GM23338 (cell line): ENCODE measurements around the gene ATP8B4. TPM values are rescaled to one million over a fixed set of nuclear protein-coding genes. Genes with fewer than 3 reads are reported as not detected.

Experiments
- ATAC-seq: fragments of 200-7000 bp; cut with Tn5 transposase; 3 replicates; pipeline ENCODE4 v1.9.1; 2020
- DNase-seq: peaks from one replicate; pipeline ENCODE4 v3.0.0-alpha.2; 2015; ENCODE audit warnings: low spot score
- H2AFZ ChIP-seq: fragments of 200-600 bp; sonication (generic); 2 replicates; pipeline ENCODE4 v1.8.0; 2016; ENCODE audit warnings: antibody characterized with exemption, mild to moderate bottlenecking, moderate library complexity
- H3F3A ChIP-seq: fragments of 200-600 bp; sonication (generic); replicated peaks from 2 replicates; pipeline ENCODE4 v1.8.0; 2017; ENCODE audit warnings: antibody characterized with exemption, mixed run types, low read depth
- H3K27ac ChIP-seq: fragments of 200-600 bp; sonication (generic); 2 replicates; pipeline ENCODE4 v1.6.1; 2016; ENCODE audit warnings: low read depth
- H3K27me3 ChIP-seq: fragments of 200-600 bp; sonication (generic); 2 replicates; pipeline ENCODE4 v1.8.0; 2016; ENCODE audit warnings: mild to moderate bottlenecking, mixed run types, moderate library complexity; ENCODE audit not compliant: insufficient read depth
- H3K36me3 ChIP-seq: fragments of 200-600 bp; sonication (generic); 2 replicates; pipeline ENCODE4 v1.8.0; 2016; ENCODE audit warnings: mild to moderate bottlenecking; ENCODE audit not compliant: insufficient read depth
- H3K4me1 ChIP-seq: fragments of 200-600 bp; sonication (generic); 2 replicates; pipeline ENCODE4 v1.8.0; 2016; ENCODE audit warnings: mild to moderate bottlenecking, moderate library complexity; ENCODE audit not compliant: insufficient read depth
- H3K4me2 ChIP-seq: fragments of 200-600 bp; sonication (generic); 2 replicates; pipeline ENCODE4 v1.7.1; 2017; ENCODE audit warnings: mixed run types
- H3K4me3 ChIP-seq: fragments of 200-600 bp; sonication (generic); 2 replicates; pipeline ENCODE4 v1.6.1; 2016; ENCODE audit warnings: mixed run types
- H3K79me2 ChIP-seq: fragments of 200-600 bp; sonication (generic); replicated peaks from 2 replicates; pipeline ENCODE4 v1.8.0; 2017; ENCODE audit warnings: mild to moderate bottlenecking; ENCODE audit not compliant: insufficient read depth
- H3K9me2 ChIP-seq: fragments of 200-600 bp; sonication (generic); 2 replicates; pipeline ENCODE4 v1.8.0; 2017; ENCODE audit not compliant: insufficient read depth
- H4K20me1 ChIP-seq: fragments of 200-600 bp; sonication (generic); replicated peaks from 2 replicates; pipeline ENCODE4 v1.8.0; 2017; ENCODE audit warnings: mild to moderate bottlenecking; ENCODE audit not compliant: insufficient read depth
- H3K27ac Mint-ChIP-seq: 2 replicates; pipeline ENCODE4 v1.8.0; 2020; ENCODE audit warnings: inconsistent platforms, mild to moderate bottlenecking, moderate library complexity, mixed read lengths
- H3K27me3 Mint-ChIP-seq: 3 replicates; pipeline ENCODE4 v1.8.0; 2022; ENCODE audit warnings: low read depth, mild to moderate bottlenecking, moderate library complexity, mixed read lengths, inconsistent platforms; ENCODE audit not compliant: insufficient read depth, poor library complexity
- H3K36me3 Mint-ChIP-seq: 3 replicates; pipeline ENCODE4 v1.8.0; 2021; ENCODE audit warnings: low read depth, mild to moderate bottlenecking, inconsistent platforms, moderate library complexity, mixed read lengths
- H3K4me1 Mint-ChIP-seq: 3 replicates; pipeline ENCODE4 v1.8.0; 2020; ENCODE audit warnings: mild to moderate bottlenecking, inconsistent platforms, mixed read lengths
- H3K4me3 Mint-ChIP-seq: 3 replicates; pipeline ENCODE4 v1.8.0; 2021; ENCODE audit warnings: moderate library complexity, mild to moderate bottlenecking, inconsistent platforms, mixed read lengths
- H3K9me3 Mint-ChIP-seq: 3 replicates; pipeline ENCODE4 v1.8.0; 2020; ENCODE audit warnings: moderate library complexity, mild to moderate bottlenecking, inconsistent platforms, mixed read lengths
- CREB1 ChIP-seq: fragments of 250-450 bp; sonication (Bioruptor Pico); IDR thresholded peaks from 2 replicates; pipeline ENCODE4 v1.5.0; 2020; ENCODE audit warnings: low read depth, mild to moderate bottlenecking, moderate library complexity
- EZH2phosphoT487 ChIP-seq: fragments of 200-600 bp; sonication (generic); IDR thresholded peaks from one replicate; pipeline ENCODE4 v1.8.1; 2018; ENCODE audit warnings: antibody characterized with exemption; ENCODE audit not compliant: unreplicated experiment
- JUNB ChIP-seq: IDR thresholded peaks from one replicate; pipeline ENCODE4 v1.6.1; 2016; ENCODE audit warnings: antibody characterized with exemption; ENCODE audit not compliant: unreplicated experiment
- NANOG ChIP-seq: IDR thresholded peaks from 2 replicates; pipeline ENCODE4 v1.6.1; 2016; ENCODE audit warnings: antibody characterized with exemption, borderline replicate concordance
- POLR2AphosphoS5 ChIP-seq: IDR thresholded peaks from 2 replicates; pipeline ENCODE4 v1.6.1; 2016; ENCODE audit warnings: antibody characterized with exemption, low read depth
- STAT1 ChIP-seq: IDR thresholded peaks from one replicate; pipeline ENCODE4 v1.6.1; 2016; ENCODE audit warnings: antibody characterized with exemption; ENCODE audit not compliant: unreplicated experiment
- ZNF114 ChIP-seq: fragments of 250-450 bp; sonication (Bioruptor Pico); IDR thresholded peaks from 2 replicates; pipeline ENCODE4 v1.5.0; 2020; ENCODE audit warnings: mild to moderate bottlenecking, moderate library complexity
- ZNF331 ChIP-seq: fragments of 250-450 bp; sonication (Bioruptor Pico); IDR thresholded peaks from 2 replicates; pipeline ENCODE4 v1.5.0; 2020; ENCODE audit warnings: low read depth, mild to moderate bottlenecking, moderate library complexity
- polyA plus RNA-seq: library from polyadenylated mRNA; unstranded; fragments of >200 nt; fragmentation: Nextera tagmentation; extraction: Ambion mirVana; gene quantifications from 2 replicates; pipeline ENCODE4 v1.2.1, GENCODE V29; 2016
- total RNA-seq: library from RNA; depleted of rRNA; stranded (reverse); fragments of >200 nt; shearing (Covaris generic); gene quantifications from 2 replicates; pipeline ENCODE4 v1.2.3, GENCODE V29; 2014
- TF ChIP-seq, protein P1 (sequence below): IDR thresholded peaks from 2 replicates; pipeline ENCODE4 v1.6.1; 2016; ENCODE audit warnings: antibody characterized with exemption
- TF ChIP-seq, protein P2 (sequence below): IDR thresholded peaks from one replicate; pipeline ENCODE4 v1.6.1; 2018; ENCODE audit warnings: antibody characterized with exemption; ENCODE audit not compliant: unreplicated experiment
- TF ChIP-seq, protein P3 (sequence below), 2 experiments: fragments of 200-600 bp in 1 of 2; sonication (generic) in 1 of 2; conservative IDR thresholded peaks; 2 replicates each; pipeline versions ENCODE4 v1.5.1 to v1.6.1; 2016 to 2017; ENCODE audit warnings: antibody characterized with exemption in 2 of 2, low read depth in 2 of 2, mild to moderate bottlenecking in 2 of 2, moderate library complexity in 1 of 2

Gene ATP8B4
- total and polyA plus RNA-seq, 2 experiments from 2014 or later: 0.24 TPM; not detected in 1

DNA sequence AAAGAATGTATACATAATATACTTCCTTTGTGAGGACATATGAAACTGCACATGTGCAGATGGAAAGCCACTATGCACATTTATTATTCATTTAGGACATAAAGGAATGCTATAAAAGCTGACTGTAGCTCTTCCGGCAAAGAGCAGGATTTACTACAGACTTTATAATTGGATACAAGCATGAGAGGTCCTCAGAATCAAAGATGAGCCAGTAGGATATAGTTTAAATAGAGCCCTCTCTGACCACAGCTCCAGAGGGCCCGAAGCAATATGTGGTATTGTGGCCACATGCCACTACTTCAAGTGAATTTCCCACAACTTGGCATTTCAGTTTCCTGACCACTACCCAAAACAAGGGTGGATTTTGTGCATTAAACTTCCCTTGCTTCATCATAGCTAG is 140.9 kb downstream of the ATP8B4 start:
- no peaks in the 10 kb centered on the region for H3F3A ChIP-seq
- H3K4me1 Mint-ChIP-seq: no peaks in the 10 kb centered on the region
- H3K4me2 ChIP-seq: no peak overlapping the region
- H3K27ac Mint-ChIP-seq: no peak overlapping the region
- no peak for ATAC-seq
- H3K27me3 ChIP-seq: no peaks in the 10 kb centered on the region
- DNase-seq: no peak
- no peaks in the 10 kb centered on the region for H4K20me1 ChIP-seq
- no peaks in the 10 kb centered on the region for H3K9me2 ChIP-seq
- no peaks in the 10 kb centered on the region for H3K79me2 ChIP-seq
- no peaks in the 10 kb centered on the region for H3K9me3 Mint-ChIP-seq
- H3K27me3 Mint-ChIP-seq: no peaks in the 10 kb centered on the region
- no peak overlapping the region for H3K4me3 Mint-ChIP-seq
- no peak overlapping the region for H3K4me3 ChIP-seq
- H3K4me1 ChIP-seq: peaks cover 6% of the 10 kb centered on the region; the same call in 1 of the 2 replicates
- H2AFZ ChIP-seq: no peak overlapping the region
- H3K36me3 Mint-ChIP-seq: no peaks in the 10 kb centered on the region
- H3K27ac ChIP-seq: no peak overlapping the region
- H3K36me3 ChIP-seq: no peaks in the 10 kb centered on the region
- TF ChIP-seq NANOG: no peak
- TF ChIP-seq, protein P1, sequence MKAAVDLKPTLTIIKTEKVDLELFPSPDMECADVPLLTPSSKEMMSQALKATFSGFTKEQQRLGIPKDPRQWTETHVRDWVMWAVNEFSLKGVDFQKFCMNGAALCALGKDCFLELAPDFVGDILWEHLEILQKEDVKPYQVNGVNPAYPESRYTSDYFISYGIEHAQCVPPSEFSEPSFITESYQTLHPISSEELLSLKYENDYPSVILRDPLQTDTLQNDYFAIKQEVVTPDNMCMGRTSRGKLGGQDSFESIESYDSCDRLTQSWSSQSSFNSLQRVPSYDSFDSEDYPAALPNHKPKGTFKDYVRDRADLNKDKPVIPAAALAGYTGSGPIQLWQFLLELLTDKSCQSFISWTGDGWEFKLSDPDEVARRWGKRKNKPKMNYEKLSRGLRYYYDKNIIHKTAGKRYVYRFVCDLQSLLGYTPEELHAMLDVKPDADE: no peak

DNA sequence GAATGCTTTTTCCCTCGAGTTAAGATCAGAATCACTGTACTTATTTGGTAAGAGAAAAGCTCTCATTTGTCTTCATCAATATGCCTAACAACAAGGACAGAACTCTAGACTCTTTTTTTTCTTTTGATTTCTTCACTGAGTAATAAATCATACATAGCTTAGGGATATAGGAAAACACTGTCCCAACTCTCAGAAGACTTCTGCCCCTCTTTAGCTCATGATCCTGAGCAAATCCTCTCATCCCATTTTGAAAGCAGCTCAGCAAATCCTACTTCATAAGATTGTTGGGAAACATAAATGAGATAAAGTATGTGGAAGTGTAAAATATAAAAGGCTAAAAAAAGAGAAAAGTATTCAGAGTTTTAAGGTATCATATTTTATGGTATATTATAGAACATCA is 141.7 kb downstream of the ATP8B4 start:
- Histone ChIP-seq H2AFZ (no peak overlapping the region), H3K9me2 (no peaks in the 10 kb centered on the region), H3K36me3 (no peaks in the 10 kb centered on the region), H3K27ac (no peak overlapping the region), H4K20me1 (no peaks in the 10 kb centered on the region), H3K4me2 (no peak overlapping the region), H3K4me1 (peaks cover 6% of the 10 kb centered on the region; the same call in 1 of the 2 replicates), H3K79me2 (no peaks in the 10 kb centered on the region), H3F3A (no peaks in the 10 kb centered on the region), H3K27me3 (no peaks in the 10 kb centered on the region), H3K4me3 (no peak overlapping the region)
- H3K9me3 Mint-ChIP-seq: no peaks in the 10 kb centered on the region
- H3K36me3 Mint-ChIP-seq: no peaks in the 10 kb centered on the region
- H3K27me3 Mint-ChIP-seq: no peaks in the 10 kb centered on the region
- H3K4me3 Mint-ChIP-seq: no peak overlapping the region
- no peak for ATAC-seq
- no peaks in the 10 kb centered on the region for H3K4me1 Mint-ChIP-seq
- DNase-seq: no peak
- H3K27ac Mint-ChIP-seq: no peak overlapping the region
- TF ChIP-seq JUNB: no peak
- TF ChIP-seq, protein P2, sequence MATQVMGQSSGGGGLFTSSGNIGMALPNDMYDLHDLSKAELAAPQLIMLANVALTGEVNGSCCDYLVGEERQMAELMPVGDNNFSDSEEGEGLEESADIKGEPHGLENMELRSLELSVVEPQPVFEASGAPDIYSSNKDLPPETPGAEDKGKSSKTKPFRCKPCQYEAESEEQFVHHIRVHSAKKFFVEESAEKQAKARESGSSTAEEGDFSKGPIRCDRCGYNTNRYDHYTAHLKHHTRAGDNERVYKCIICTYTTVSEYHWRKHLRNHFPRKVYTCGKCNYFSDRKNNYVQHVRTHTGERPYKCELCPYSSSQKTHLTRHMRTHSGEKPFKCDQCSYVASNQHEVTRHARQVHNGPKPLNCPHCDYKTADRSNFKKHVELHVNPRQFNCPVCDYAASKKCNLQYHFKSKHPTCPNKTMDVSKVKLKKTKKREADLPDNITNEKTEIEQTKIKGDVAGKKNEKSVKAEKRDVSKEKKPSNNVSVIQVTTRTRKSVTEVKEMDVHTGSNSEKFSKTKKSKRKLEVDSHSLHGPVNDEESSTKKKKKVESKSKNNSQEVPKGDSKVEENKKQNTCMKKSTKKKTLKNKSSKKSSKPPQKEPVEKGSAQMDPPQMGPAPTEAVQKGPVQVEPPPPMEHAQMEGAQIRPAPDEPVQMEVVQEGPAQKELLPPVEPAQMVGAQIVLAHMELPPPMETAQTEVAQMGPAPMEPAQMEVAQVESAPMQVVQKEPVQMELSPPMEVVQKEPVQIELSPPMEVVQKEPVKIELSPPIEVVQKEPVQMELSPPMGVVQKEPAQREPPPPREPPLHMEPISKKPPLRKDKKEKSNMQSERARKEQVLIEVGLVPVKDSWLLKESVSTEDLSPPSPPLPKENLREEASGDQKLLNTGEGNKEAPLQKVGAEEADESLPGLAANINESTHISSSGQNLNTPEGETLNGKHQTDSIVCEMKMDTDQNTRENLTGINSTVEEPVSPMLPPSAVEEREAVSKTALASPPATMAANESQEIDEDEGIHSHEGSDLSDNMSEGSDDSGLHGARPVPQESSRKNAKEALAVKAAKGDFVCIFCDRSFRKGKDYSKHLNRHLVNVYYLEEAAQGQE: no peak
- no peak for TF ChIP-seq NANOG
- TF ChIP-seq, protein P3, sequence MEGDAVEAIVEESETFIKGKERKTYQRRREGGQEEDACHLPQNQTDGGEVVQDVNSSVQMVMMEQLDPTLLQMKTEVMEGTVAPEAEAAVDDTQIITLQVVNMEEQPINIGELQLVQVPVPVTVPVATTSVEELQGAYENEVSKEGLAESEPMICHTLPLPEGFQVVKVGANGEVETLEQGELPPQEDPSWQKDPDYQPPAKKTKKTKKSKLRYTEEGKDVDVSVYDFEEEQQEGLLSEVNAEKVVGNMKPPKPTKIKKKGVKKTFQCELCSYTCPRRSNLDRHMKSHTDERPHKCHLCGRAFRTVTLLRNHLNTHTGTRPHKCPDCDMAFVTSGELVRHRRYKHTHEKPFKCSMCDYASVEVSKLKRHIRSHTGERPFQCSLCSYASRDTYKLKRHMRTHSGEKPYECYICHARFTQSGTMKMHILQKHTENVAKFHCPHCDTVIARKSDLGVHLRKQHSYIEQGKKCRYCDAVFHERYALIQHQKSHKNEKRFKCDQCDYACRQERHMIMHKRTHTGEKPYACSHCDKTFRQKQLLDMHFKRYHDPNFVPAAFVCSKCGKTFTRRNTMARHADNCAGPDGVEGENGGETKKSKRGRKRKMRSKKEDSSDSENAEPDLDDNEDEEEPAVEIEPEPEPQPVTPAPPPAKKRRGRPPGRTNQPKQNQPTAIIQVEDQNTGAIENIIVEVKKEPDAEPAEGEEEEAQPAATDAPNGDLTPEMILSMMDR (conservative IDR thresholded peaks at IDR 0.05; ENCODE audit: low read depth in 2 of 2): no peak
- TF ChIP-seq ZNF114: no peak
- no peak for TF ChIP-seq ZNF331 (CRISPR knock-in tag)
- TF ChIP-seq, protein P1: no peak
- no peak for TF ChIP-seq STAT1
- no peak for TF ChIP-seq CREB1 (CRISPR knock-in tag)
- TF ChIP-seq EZH2phosphoT487: no peak
- TF ChIP-seq POLR2AphosphoS5: no peak
